ENCODE results near the gene THPO. TPM values are rescaled to one million over a fixed set of nuclear protein-coding genes. Genes with fewer than 3 reads are reported as not detected.

Gene THPO
- total and polyA plus RNA-seq, 2 experiments from 2014 or later, result 0.14 to 1.9 TPM

DNA sequence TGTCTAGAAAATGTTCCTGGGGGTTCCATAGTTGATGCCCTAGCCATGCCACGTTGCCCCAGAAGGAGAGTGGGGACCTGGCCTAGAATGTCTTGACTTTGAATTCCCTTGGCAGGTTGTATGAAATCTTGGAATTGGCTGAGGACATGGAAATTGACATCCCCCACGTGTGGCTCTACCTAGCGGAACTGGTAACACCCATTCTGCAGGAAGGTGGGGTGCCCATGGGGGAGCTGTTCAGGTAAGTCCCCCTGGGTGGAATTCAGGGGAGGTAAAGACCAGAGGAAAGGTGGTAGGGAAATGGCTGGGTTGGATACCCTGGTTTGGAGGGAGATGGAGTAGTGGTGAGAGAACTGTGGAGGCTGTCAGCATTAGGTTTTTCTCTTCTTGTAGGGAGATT lies 49.5 kb downstream of the THPO start:
- Histone ChIP-seq H3K36me3 (ENCODE audit: insufficient read depth) (peaks cover 90% of the 10 kb centered on the region), H3K27ac (ENCODE audit: low read depth) (no peak overlapping the region), H3K9me2 (ENCODE audit: insufficient read depth) (no peaks in the 10 kb centered on the region), H4K20me1 (replicated peaks; ENCODE audit: insufficient read depth) (peaks cover 57% of the 10 kb centered on the region), H3K79me2 (replicated peaks; ENCODE audit: insufficient read depth) (peaks cover 45% of the 10 kb centered on the region), H3K4me1 (ENCODE audit: insufficient read depth) (no peaks in the 10 kb centered on the region), H3K27me3 (ENCODE audit: insufficient read depth) (no peaks in the 10 kb centered on the region), H3K4me3 (no peak overlapping the region), H3K4me2 (no peak overlapping the region), H2AFZ (no peak overlapping the region), H3F3A (replicated peaks; ENCODE audit: low read depth) (peaks cover 52% of the 10 kb centered on the region)
- TF ChIP-seq, protein P1, sequence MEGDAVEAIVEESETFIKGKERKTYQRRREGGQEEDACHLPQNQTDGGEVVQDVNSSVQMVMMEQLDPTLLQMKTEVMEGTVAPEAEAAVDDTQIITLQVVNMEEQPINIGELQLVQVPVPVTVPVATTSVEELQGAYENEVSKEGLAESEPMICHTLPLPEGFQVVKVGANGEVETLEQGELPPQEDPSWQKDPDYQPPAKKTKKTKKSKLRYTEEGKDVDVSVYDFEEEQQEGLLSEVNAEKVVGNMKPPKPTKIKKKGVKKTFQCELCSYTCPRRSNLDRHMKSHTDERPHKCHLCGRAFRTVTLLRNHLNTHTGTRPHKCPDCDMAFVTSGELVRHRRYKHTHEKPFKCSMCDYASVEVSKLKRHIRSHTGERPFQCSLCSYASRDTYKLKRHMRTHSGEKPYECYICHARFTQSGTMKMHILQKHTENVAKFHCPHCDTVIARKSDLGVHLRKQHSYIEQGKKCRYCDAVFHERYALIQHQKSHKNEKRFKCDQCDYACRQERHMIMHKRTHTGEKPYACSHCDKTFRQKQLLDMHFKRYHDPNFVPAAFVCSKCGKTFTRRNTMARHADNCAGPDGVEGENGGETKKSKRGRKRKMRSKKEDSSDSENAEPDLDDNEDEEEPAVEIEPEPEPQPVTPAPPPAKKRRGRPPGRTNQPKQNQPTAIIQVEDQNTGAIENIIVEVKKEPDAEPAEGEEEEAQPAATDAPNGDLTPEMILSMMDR (conservative IDR thresholded peaks at IDR 0.05; ENCODE audit: low read depth in 2 of 2), result no peak
- TF ChIP-seq STAT1 (IDR thresholded peaks at IDR 0.05; ENCODE audit: unreplicated experiment) (no peak), EZH2phosphoT487 (IDR thresholded peaks at IDR 0.05; ENCODE audit: unreplicated experiment) (no peak), ZNF114 (CRISPR knock-in tag; IDR thresholded peaks at IDR 0.05) (no peak), JUNB (IDR thresholded peaks at IDR 0.05; ENCODE audit: unreplicated experiment) (no peak), ZNF331 (CRISPR knock-in tag; IDR thresholded peaks at IDR 0.05; ENCODE audit: low read depth) (no peak), EZH2 (IDR thresholded peaks at IDR 0.05; ENCODE audit: low read depth, unreplicated experiment) (no peak), NANOG (IDR thresholded peaks at IDR 0.05; ENCODE audit: borderline replicate concordance) (no peak), CREB1 (CRISPR knock-in tag; IDR thresholded peaks at IDR 0.05; ENCODE audit: low read depth) (no peak), POLR2AphosphoS5 (IDR thresholded peaks at IDR 0.05; ENCODE audit: low read depth) (no peak)
- TF ChIP-seq, protein P2, sequence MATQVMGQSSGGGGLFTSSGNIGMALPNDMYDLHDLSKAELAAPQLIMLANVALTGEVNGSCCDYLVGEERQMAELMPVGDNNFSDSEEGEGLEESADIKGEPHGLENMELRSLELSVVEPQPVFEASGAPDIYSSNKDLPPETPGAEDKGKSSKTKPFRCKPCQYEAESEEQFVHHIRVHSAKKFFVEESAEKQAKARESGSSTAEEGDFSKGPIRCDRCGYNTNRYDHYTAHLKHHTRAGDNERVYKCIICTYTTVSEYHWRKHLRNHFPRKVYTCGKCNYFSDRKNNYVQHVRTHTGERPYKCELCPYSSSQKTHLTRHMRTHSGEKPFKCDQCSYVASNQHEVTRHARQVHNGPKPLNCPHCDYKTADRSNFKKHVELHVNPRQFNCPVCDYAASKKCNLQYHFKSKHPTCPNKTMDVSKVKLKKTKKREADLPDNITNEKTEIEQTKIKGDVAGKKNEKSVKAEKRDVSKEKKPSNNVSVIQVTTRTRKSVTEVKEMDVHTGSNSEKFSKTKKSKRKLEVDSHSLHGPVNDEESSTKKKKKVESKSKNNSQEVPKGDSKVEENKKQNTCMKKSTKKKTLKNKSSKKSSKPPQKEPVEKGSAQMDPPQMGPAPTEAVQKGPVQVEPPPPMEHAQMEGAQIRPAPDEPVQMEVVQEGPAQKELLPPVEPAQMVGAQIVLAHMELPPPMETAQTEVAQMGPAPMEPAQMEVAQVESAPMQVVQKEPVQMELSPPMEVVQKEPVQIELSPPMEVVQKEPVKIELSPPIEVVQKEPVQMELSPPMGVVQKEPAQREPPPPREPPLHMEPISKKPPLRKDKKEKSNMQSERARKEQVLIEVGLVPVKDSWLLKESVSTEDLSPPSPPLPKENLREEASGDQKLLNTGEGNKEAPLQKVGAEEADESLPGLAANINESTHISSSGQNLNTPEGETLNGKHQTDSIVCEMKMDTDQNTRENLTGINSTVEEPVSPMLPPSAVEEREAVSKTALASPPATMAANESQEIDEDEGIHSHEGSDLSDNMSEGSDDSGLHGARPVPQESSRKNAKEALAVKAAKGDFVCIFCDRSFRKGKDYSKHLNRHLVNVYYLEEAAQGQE (IDR thresholded peaks at IDR 0.05; ENCODE audit: unreplicated experiment), result no peak
- TF ChIP-seq, protein P3, sequence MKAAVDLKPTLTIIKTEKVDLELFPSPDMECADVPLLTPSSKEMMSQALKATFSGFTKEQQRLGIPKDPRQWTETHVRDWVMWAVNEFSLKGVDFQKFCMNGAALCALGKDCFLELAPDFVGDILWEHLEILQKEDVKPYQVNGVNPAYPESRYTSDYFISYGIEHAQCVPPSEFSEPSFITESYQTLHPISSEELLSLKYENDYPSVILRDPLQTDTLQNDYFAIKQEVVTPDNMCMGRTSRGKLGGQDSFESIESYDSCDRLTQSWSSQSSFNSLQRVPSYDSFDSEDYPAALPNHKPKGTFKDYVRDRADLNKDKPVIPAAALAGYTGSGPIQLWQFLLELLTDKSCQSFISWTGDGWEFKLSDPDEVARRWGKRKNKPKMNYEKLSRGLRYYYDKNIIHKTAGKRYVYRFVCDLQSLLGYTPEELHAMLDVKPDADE (IDR thresholded peaks at IDR 0.05), result no peak
- TF ChIP-seq, protein P4, sequence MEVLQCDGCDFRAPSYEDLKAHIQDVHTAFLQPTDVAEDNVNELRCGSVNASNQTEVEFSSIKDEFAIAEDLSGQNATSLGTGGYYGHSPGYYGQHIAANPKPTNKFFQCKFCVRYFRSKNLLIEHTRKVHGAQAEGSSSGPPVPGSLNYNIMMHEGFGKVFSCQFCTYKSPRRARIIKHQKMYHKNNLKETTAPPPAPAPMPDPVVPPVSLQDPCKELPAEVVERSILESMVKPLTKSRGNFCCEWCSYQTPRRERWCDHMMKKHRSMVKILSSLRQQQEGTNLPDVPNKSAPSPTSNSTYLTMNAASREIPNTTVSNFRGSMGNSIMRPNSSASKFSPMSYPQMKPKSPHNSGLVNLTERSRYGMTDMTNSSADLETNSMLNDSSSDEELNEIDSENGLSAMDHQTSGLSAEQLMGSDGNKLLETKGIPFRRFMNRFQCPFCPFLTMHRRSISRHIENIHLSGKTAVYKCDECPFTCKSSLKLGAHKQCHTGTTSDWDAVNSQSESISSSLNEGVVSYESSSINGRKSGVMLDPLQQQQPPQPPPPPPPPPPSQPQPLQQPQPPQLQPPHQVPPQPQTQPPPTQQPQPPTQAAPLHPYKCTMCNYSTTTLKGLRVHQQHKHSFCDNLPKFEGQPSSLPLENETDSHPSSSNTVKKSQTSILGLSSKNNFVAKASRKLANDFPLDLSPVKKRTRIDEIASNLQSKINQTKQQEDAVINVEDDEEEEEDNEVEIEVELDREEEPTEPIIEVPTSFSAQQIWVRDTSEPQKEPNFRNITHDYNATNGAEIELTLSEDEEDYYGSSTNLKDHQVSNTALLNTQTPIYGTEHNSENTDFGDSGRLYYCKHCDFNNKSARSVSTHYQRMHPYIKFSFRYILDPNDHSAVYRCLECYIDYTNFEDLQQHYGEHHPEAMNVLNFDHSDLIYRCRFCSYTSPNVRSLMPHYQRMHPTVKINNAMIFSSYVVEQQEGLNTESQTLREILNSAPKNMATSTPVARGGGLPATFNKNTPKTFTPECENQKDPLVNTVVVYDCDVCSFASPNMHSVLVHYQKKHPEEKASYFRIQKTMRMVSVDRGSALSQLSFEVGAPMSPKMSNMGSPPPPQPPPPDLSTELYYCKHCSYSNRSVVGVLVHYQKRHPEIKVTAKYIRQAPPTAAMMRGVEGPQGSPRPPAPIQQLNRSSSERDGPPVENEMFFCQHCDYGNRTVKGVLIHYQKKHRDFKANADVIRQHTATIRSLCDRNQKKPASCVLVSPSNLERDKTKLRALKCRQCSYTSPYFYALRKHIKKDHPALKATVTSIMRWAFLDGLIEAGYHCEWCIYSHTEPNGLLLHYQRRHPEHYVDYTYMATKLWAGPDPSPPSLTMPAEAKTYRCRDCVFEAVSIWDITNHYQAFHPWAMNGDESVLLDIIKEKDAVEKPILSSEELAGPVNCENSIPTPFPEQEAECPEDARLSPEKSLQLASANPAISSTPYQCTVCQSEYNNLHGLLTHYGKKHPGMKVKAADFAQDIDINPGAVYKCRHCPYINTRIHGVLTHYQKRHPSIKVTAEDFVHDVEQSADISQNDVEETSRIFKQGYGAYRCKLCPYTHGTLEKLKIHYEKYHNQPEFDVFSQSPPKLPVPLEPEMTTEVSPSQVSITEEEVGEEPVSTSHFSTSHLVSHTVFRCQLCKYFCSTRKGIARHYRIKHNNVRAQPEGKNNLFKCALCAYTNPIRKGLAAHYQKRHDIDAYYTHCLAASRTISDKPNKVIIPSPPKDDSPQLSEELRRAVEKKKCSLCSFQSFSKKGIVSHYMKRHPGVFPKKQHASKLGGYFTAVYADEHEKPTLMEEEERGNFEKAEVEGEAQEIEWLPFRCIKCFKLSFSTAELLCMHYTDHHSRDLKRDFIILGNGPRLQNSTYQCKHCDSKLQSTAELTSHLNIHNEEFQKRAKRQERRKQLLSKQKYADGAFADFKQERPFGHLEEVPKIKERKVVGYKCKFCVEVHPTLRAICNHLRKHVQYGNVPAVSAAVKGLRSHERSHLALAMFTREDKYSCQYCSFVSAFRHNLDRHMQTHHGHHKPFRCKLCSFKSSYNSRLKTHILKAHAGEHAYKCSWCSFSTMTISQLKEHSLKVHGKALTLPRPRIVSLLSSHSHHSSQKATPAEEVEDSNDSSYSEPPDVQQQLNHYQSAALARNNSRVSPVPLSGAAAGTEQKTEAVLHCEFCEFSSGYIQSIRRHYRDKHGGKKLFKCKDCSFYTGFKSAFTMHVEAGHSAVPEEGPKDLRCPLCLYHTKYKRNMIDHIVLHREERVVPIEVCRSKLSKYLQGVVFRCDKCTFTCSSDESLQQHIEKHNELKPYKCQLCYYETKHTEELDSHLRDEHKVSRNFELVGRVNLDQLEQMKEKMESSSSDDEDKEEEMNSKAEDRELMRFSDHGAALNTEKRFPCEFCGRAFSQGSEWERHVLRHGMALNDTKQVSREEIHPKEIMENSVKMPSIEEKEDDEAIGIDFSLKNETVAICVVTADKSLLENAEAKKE (CRISPR knock-in tag; IDR thresholded peaks at IDR 0.05), result no peak
- DNase-seq (ENCODE audit: low spot score) (no peak), ATAC-seq (no peak)
- H3K4me3 Mint-ChIP-seq, result no peak overlapping the region
- peaks cover 100% of the 10 kb centered on the region for H3K36me3 Mint-ChIP-seq (ENCODE audit: low read depth)
- no peak overlapping the region for H3K27ac Mint-ChIP-seq
- H3K27me3 Mint-ChIP-seq (ENCODE audit: insufficient read depth, low read depth, poor library complexity), result peaks cover 27% of the 10 kb centered on the region
- H3K9me3 Mint-ChIP-seq, result no peaks in the 10 kb centered on the region
- H3K4me1 Mint-ChIP-seq, result no peaks in the 10 kb centered on the region; the same call in 2 of the 3 replicates
